Natural killer cell (primary cell): ENCODE measurements around the gene CORO2A. TPM values are rescaled to one million over a fixed set of nuclear protein-coding genes. Genes with fewer than 3 reads are reported as not detected.
A peak's percentile ranks its signal among the peaks of the same experiment; 100 is the strongest.
"Not testable (repeated sequence)": the region's sequence is repeated elsewhere in the genome, so short reads cannot be mapped to it uniquely, and the experiment has no call there.

Experiments
- ATAC-seq, 3 donors: fragments of 150-1000 bp in 2 of 3; fragments of 200-7000 bp in 1 of 3; cut with Tn5 transposase; 1 replicate in 1 of 3; 2 replicates in 2 of 3; pipeline ENCODE4 v1.10.0; 2021; ENCODE audit warnings: mild to moderate bottlenecking in 2 of 3, moderate library complexity in 2 of 3
- DNase-seq, 2 donors: peaks; one replicate each; pipeline versions ENCODE4 v3.0.0 to v3.0.0-alpha.2; 2013 to 2021; ENCODE audit warnings: mixed read lengths in 1 of 2
- H3K27ac ChIP-seq: one replicate; pipeline ENCODE4 v1.5.1; 2013; ENCODE audit warnings: mild to moderate bottlenecking, low read length
- H3K27me3 ChIP-seq: one replicate; pipeline ENCODE4 v1.6.1; 2013; ENCODE audit warnings: low read length; ENCODE audit not compliant: control insufficient read depth, insufficient read depth
- H3K36me3 ChIP-seq: one replicate; pipeline ENCODE4 v1.6.1; 2013; ENCODE audit warnings: low read length; ENCODE audit not compliant: control insufficient read depth, insufficient read depth
- H3K4me1 ChIP-seq: one replicate; pipeline ENCODE4 v1.6.1; 2013; ENCODE audit warnings: low read length; ENCODE audit not compliant: control insufficient read depth, insufficient read depth
- H3K4me3 ChIP-seq: one replicate; pipeline ENCODE4 v1.5.1; 2013; ENCODE audit warnings: low read length
- H3K9me3 ChIP-seq: one replicate; pipeline ENCODE4 v1.6.1; 2013; ENCODE audit warnings: low read length; ENCODE audit not compliant: control insufficient read depth, insufficient read depth
- H3K27ac Mint-ChIP-seq, 2 donors: one replicate each; pipeline ENCODE4 v1.8.0; 2022; ENCODE audit warnings: mild to moderate bottlenecking in 2 of 2, mixed read lengths in 2 of 2, moderate library complexity in 1 of 2
- H3K27me3 Mint-ChIP-seq, 2 donors: one replicate each; pipeline ENCODE4 v1.8.0; 2022; ENCODE audit warnings: low read depth in 2 of 2, mixed read lengths in 2 of 2
- H3K36me3 Mint-ChIP-seq: one replicate; pipeline ENCODE4 v1.8.0; 2022; ENCODE audit warnings: mixed read lengths
- H3K4me1 Mint-ChIP-seq, 2 donors: one replicate each; pipeline ENCODE4 v1.8.0; 2022; ENCODE audit warnings: mixed read lengths in 2 of 2
- H3K4me3 Mint-ChIP-seq: one replicate; pipeline ENCODE4 v1.8.0; 2022; ENCODE audit warnings: mild to moderate bottlenecking, moderate library complexity, mixed read lengths
- H3K9me3 Mint-ChIP-seq, 2 donors: one replicate each; pipeline ENCODE4 v1.8.0; 2022; ENCODE audit warnings: mixed read lengths in 2 of 2
- WGBS: methylation state at CpG from one replicate; pipeline ENCODE4 v1.1.7; 2013; ENCODE audit warnings: missing lambda C conversion rate; ENCODE audit not compliant: insufficient coverage; 5-methylcytosine and 5-hydroxymethylcytosine counted together
- intact Hi-C: fragments of 100-400 bp; cut with micrococcal nuclease; formaldehyde crosslinking; loops from one replicate; pipeline ENCODE4 v1.14.2; 2022
- total RNA-seq, 4 donors: library from RNA; stranded (reverse); fragments of 120-200 nt in 1 of 4; gene quantifications; one replicate each; pipeline versions ENCODE4 v1.2.3 to v1.2.4, GENCODE V29; 2013 to 2022
- TF ChIP-seq, protein P1 (sequence below): fragments of 200-600 bp; IDR thresholded peaks from one replicate; pipeline ENCODE4 v1.8.0; 2022; ENCODE audit warnings: antibody characterized with exemption

CORO2A gene
- total RNA-seq, 3 donors from 2014 or later (not counting 1 experiment from before 2014, with no cell fraction given): 1.9 to 3.6 (median 2.3) TPM

DNA sequence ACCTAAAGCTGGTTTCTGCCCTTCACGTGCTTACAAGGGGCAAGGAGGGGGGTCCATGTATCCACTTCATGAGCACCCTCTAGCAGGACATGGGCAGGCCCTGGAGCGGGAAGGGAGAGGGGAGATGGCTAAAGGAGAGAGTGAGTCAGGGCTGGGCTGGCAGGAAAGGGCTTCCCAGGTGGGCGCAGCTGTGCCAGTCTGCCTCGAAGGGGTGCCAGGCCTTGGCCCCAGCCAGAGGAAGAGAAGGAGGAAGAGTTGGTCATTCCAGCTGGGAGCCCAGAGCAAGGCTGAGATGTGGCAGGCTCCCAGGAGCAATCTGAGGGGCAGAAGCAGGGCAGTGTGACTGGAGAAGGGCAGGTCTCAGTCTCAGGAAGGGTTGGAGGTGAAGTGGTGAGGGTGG, 98.1 kb downstream of the CORO2A start:
- H3K27ac ChIP-seq: no peak overlapping the region
- H3K9me3 ChIP-seq: no peaks in the 10 kb centered on the region
- peaks cover 16% of the 10 kb centered on the region for H3K36me3 Mint-ChIP-seq
- no peak for DNase-seq
- TF ChIP-seq, protein P1, sequence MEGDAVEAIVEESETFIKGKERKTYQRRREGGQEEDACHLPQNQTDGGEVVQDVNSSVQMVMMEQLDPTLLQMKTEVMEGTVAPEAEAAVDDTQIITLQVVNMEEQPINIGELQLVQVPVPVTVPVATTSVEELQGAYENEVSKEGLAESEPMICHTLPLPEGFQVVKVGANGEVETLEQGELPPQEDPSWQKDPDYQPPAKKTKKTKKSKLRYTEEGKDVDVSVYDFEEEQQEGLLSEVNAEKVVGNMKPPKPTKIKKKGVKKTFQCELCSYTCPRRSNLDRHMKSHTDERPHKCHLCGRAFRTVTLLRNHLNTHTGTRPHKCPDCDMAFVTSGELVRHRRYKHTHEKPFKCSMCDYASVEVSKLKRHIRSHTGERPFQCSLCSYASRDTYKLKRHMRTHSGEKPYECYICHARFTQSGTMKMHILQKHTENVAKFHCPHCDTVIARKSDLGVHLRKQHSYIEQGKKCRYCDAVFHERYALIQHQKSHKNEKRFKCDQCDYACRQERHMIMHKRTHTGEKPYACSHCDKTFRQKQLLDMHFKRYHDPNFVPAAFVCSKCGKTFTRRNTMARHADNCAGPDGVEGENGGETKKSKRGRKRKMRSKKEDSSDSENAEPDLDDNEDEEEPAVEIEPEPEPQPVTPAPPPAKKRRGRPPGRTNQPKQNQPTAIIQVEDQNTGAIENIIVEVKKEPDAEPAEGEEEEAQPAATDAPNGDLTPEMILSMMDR: no peak
- WGBS: 94% methylated on average over 4 of the region's 4 CpGs
- no peaks in the 10 kb centered on the region for H3K9me3 Mint-ChIP-seq
- intact Hi-C loops: no loop called here
- peaks cover 47% of the 10 kb centered on the region for H3K36me3 ChIP-seq
- H3K4me1 Mint-ChIP-seq: peaks cover 11 to 45% of the 10 kb centered on the region in 2 donors
- H3K27me3 Mint-ChIP-seq: no peaks in the 10 kb centered on the region
- no peaks in the 10 kb centered on the region for H3K27me3 ChIP-seq
- peak overlapping the region; percentile 43 to 83 for H3K27ac Mint-ChIP-seq
- H3K4me3 ChIP-seq: no peak overlapping the region
- no peak for ATAC-seq
- no peak overlapping the region for H3K4me3 Mint-ChIP-seq
- peaks cover 12% of the 10 kb centered on the region for H3K4me1 ChIP-seq

DNA sequence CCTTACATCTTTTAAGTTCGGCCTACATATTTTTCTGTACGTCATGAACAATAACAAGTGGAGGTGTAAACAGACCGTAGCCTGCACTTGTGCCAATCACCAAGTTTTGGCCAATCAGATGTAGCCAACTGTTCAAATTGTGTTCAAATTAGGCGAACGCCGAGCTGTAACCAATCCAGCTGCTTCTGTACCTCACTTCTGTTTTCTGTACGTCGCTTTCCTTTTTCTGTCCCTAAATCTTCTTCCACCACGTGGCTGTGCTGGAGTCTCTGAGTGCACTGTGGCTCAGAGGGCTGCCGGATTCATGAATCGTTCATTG, 99.9 kb downstream of the CORO2A start:
- Mint-ChIP-seq H3K36me3 (peaks cover 13% of the 10 kb centered on the region), H3K4me1 (peaks cover 10 to 42% of the 10 kb centered on the region in 2 donors), H3K9me3 (no peaks in the 10 kb centered on the region), H3K27me3 (no peaks in the 10 kb centered on the region), H3K27ac (no peak overlapping the region), H3K4me3 (no peak overlapping the region)
- DNase-seq: peak in 1 of 2 donors; percentile 73
- H3K27ac ChIP-seq: no peak overlapping the region
- ATAC-seq: no peak
- H3K36me3 ChIP-seq: peaks cover 35% of the 10 kb centered on the region
- no peaks in the 10 kb centered on the region for H3K4me1 ChIP-seq
- WGBS: 90% methylated on average over 11 of the region's 11 CpGs
- no peaks in the 10 kb centered on the region for H3K27me3 ChIP-seq
- TF ChIP-seq, protein P1: no peak
- H3K4me3 ChIP-seq: no peak overlapping the region
- no peaks in the 10 kb centered on the region for H3K9me3 ChIP-seq
- intact Hi-C loops: no loop called here

DNA sequence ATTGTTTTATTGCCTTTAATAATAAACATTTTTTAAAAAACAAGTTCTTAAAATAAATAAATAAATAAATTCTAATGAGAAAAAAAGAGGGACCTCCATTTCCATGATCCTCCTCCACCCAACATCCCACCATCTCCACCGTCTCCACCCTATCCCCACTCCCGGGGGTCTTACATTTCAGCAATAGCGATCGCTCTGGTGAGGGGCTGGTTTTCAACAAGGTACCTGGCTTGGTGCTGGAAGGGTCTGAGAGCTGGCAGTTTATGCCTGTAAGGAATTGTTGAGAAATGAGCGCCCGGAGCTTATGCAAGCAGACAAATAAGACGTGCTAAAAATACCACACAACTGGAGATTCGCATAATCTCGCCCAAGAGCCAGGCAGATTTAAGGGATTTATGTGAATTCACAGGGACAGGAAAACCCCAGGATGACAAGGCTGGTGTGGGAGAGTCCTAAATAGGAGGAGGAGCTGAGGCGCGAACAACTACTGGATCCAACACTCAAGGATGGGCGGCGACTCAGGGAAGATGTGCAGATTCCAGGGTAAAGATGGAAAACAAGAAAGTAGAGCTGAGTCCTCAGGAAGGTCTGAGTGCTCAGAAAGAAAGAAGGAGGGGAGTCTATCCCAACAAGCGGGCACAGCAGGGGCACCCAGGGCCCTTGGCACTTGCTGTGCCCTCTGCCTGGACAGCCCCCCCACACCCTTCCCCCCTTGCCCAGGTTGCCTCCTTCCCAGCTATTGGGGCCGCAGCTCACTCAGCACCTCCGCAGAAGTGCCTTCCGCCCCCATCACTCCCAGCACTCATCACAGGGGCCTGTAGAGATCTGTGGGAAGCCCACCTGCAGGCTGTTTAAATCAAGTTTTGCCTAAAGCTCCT, 100.5 kb downstream of the CORO2A start:
- DNase-seq: no peak

DNA sequence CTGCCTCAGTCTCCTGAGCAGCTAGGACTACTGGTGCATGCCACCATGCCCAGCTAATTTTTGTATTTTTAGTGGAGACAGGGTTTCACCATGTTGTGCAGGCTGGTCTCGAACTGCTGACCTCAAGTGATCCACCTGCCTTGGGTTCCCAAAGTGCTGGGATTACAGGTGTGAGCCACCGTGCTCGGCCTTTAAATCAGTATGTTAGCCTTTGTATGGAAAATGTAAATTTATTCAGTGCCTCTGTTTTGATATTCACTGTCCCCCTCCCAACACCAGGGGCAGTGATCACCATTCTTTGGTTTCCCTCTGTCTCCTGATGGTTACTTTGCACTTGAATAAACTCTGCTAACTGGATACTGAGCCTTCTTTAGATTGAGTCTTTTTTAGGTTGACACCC, 101.8 kb downstream of the CORO2A start:
- H3K9me3 Mint-ChIP-seq, H3K36me3 Mint-ChIP-seq, H3K27ac Mint-ChIP-seq, H3K4me3 ChIP-seq, ATAC-seq, H3K27me3 ChIP-seq, H3K27ac ChIP-seq, DNase-seq, H3K4me1 ChIP-seq, H3K4me3 Mint-ChIP-seq, H3K9me3 ChIP-seq, intact Hi-C loops, H3K27me3 Mint-ChIP-seq: not testable (repeated sequence)
- H3K4me1 Mint-ChIP-seq: peaks cover 16 to 41% of the 10 kb centered on the region in 2 donors
- peaks cover 35% of the 10 kb centered on the region for H3K36me3 ChIP-seq
- WGBS: 94% methylated on average over 1 of the region's 3 CpGs

More for the DNA sequence above, 100.5 kb downstream of the CORO2A start:
- ATAC-seq: no peak
- Histone ChIP-seq H3K27me3 (no peaks in the 10 kb centered on the region), H3K9me3 (no peaks in the 10 kb centered on the region), H3K27ac (no peak overlapping the region), H3K36me3 (peaks cover 33% of the 10 kb centered on the region), H3K4me3 (no peak overlapping the region), H3K4me1 (peaks cover 4% of the 10 kb centered on the region)
- Mint-ChIP-seq H3K9me3 (no peaks in the 10 kb centered on the region), H3K4me3 (no peak overlapping the region), H3K36me3 (peaks cover 10% of the 10 kb centered on the region), H3K27ac (no peak overlapping the region), H3K4me1 (peaks cover 8 to 41% of the 10 kb centered on the region in 2 donors), H3K27me3 (no peaks in the 10 kb centered on the region)
- TF ChIP-seq, protein P1: no peak
- WGBS: 97% methylated on average over 15 of the region's 17 CpGs
- intact Hi-C loops: no loop called here
